Measurements from ENCODE around the gene LAGE3.

The LAGE3 gene

GRCh38 chrX:154466907-154467306 is 12.2 kb downstream of the LAGE3 start:
- no peak for TF ChIP-seq CTCF (conservative IDR thresholded peaks at IDR 0.05)
- H3K27ac ChIP-seq = no peak overlapping the region

- TF ChIP-seq CTCF (conservative IDR thresholded peaks at IDR 0.05) = no peak
- H3K27ac ChIP-seq = no peak overlapping the region
Measured at GRCh38 chrX:154466036-154466435, 13.0 kb downstream of the LAGE3 start.

GRCh38 chrX:154465601-154466000 is 13.5 kb downstream of the LAGE3 start:
- no peak for TF ChIP-seq CTCF (conservative IDR thresholded peaks at IDR 0.05)
- H3K27ac ChIP-seq = no peak overlapping the region

GRCh38 chrX:154464806-154465365 is 14.2 kb downstream of the LAGE3 start:
- no peak overlapping the region for H3K27ac ChIP-seq
- TF ChIP-seq CTCF (conservative IDR thresholded peaks at IDR 0.05) = no peak

GRCh38 chrX:154463611-154464220 is 15.4 kb downstream of the LAGE3 start:
- H3K27ac ChIP-seq = no peak overlapping the region
- TF ChIP-seq CTCF (conservative IDR thresholded peaks at IDR 0.05) = no peak

GRCh38 chrX:154462396-154462795 is 16.7 kb downstream of the LAGE3 start:
- no peak for TF ChIP-seq CTCF (conservative IDR thresholded peaks at IDR 0.05)
- no peak overlapping the region for H3K27ac ChIP-seq

- no peak overlapping the region for H3K27ac ChIP-seq
- TF ChIP-seq CTCF (conservative IDR thresholded peaks at IDR 0.05) = no peak
Measured at GRCh38 chrX:154460326-154460725, 18.8 kb downstream of the LAGE3 start.
